Measurements from ENCODE around the gene MAP2K2.

Gene MAP2K2

GRCh38 chr19:4058693-4059452, 65.0 kb downstream of the MAP2K2 start:
- DNase-seq: no peak

DNA sequence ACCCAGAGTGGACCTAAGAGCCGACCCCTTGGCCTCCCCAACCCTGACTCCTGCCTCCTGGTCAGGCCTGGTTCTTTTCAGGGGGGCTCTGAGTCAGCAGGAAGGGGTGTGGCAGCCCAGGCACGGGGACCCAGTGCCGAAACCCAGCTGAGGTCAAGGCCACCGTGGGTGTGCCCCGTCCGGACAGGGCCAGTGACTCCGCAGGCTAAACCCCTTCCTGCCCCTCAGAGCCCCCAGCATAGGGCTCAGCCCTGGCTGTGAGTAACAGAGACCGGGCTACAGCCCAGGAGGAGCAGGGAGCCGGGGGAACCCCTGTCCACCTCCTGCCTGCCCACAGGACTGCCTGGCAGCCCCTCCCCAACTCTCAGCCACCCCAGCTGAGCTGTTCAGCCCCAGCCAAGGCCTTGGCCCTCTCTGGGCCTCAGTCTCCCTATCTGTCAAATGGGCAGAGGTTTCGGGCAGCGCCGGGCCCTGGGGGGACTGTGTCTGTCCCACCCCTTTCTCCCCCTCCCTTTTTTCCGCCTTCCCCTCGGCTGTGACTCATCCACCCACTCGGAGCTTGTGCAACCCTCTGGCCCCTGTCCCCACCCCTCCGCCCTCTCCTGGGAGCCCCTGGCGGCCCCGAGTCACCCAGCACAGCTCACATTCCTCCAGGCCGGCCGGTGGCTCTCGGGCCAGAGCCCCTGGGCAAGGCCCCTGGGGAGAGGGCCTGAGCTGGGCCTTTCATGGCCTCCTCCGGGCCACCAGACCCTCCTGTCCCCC, 65.8 kb downstream of the MAP2K2 start:
- DNase-seq: peak; percentile 66

- DNase-seq: no peak
Observed at GRCh38 chr19:4055209-4055552, 68.7 kb downstream of the MAP2K2 start.

GRCh38 chr19:4054441-4055208, 69.3 kb downstream of the MAP2K2 start:
- no peak for DNase-seq

DNA sequence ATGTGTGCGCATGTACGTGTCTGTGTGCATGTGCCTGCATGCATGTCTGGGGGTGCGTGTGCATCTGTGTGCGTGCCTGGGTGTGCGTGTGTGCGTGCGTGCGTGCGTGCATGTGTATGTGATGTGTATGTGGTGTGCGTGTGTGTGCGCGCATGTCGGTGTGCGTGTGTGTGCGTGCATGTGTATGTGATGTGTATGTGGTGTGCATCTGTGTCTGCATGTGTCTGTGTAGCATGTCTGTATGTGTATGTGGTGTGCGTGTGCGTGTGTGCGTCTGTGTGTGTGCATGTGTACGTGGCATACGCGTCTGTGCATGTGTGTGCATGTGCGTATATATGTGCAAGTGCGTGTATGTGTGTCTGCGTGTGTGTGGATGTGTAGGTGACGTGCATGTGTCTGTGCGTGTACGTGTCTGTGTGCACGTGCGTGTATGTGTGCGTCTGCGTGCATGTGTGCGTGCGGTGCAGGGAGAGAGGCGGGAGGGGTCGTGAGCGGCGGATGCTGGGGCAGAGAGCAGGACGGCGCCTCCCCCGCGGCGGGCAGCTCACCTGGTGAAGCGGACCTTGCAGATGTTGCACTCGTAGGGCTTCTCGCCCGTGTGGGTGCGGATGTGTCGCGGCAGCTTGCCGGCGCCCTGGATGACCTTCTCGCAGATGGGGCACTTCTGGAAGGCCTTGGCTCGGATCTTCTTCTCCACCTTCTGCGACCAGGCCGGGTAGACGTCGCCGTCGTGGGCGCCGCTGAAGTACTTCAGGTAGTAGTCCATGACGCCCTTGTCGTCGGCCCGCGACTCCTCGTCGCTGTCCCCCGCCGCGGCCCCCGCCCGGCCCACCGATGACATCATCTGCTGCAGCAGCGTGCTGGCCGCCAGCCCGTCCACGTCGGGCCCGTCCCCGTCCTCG, 70.2 kb downstream of the MAP2K2 start:
- DNase-seq: no peak

DNA sequence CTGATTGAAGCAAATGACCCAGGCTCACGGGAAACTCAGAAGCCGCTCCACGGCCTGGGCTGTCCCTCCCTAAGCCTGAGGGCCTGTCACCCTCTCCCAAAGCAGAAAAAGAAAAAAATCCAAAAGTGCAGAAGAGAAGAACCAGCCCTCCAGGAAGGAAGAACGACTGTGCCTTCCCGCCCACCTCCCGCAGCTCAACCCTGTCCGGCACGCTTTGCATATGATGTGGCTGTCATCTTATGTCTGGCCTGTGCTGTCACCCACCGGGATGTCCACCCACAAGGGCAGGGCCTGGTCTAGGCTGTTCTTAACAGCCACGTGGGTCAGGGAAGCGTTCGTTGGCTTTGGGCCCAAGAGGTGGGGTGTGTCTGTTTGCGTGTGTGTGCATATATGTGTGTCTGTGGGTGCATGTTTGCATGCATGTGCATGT, 70.9 kb downstream of the MAP2K2 start:
- no peak for DNase-seq

- no peak for DNase-seq
Observed at GRCh38 chr19:4052114-4052992, 71.6 kb downstream of the MAP2K2 start.

DNA sequence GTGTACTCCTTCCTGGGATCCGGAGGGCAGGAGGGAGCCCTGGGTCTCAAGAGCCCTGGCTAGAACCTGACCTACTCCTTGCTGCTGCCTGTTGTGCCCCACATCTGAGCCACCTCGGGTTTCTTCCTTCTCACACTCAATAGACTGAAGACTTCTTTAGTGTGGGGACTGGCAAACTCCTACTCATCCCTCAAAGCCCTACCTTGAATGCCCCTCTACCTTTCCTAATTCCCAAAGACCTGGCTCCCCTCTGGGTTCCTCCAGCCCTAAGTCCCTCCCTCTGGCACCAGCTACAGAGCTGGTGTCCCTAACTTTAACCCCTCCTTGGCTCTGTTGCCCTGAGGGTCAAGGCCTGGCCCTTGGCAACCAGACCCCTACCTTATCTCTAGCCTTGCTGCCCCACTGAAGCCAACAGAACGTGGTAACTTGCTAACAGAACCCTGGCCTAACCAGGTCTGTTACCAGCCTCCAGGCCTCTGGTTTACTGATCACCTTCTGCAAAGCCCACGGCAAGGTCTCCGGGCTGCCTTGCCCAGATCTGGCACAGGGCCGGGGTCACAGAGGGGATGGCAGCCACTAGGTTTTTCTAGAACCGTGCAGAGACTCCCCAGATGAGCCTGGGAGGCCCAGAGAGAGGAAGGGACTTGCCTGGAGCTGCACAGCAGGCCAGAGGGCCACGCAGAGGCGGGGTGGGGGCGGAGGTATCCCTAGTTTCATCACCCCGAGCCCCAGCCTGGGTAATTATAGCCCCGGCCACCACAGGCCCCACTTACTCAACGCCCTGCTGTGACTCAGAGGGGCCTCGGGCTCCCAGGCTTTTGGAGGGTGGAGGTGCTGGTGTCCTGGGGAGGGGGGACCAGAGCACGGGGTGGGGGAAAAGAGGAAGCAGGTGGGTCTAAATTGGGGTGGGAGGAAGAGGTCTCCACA, 72.5 kb downstream of the MAP2K2 start:
- DNase-seq: peak; percentile 46

- DNase-seq: no peak
Observed at GRCh38 chr19:4049432-4049831, 74.5 kb downstream of the MAP2K2 start.

DNA sequence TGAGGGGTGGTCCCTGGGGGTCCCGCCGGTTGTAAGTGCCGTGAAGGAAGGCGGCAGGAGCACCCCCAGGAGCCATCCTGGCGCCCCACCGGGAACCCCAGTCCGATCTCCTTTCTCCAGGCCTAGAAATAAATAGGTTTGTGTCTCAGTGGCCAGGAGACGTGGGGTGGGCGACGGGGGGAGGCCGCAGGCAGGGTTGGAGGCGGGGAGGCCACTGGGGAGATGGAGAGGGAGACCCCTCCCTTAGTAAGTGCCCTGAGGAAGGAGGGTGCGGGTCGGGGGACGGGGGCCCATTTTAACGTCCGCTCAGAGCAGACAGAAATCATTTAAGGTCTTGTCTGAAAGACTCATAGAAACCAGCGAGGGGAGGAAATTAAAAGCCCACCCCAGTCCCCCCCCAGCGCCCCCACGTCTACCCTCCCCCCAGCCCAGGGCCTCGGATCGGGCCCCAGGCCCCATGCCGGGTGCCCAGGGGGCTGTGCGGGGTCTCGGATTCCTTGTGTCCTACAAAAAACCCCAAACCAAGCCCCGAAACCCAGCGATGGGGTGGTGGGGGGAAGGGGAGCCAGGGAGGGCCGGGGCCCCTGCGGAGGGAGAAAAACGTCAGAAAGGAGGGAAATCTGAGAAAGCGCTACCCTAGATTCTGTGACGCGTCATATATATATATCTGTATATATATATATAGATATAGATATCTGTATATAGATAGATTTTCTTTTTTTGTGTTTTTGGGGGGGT, 76.8 kb downstream of the MAP2K2 start:
- DNase-seq: no peak

GRCh38 chr19:4046362-4046691, 77.6 kb downstream of the MAP2K2 start:
- DNase-seq: no peak

- DNase-seq: no peak
Observed at GRCh38 chr19:4045597-4046361, 78.1 kb downstream of the MAP2K2 start.

DNA sequence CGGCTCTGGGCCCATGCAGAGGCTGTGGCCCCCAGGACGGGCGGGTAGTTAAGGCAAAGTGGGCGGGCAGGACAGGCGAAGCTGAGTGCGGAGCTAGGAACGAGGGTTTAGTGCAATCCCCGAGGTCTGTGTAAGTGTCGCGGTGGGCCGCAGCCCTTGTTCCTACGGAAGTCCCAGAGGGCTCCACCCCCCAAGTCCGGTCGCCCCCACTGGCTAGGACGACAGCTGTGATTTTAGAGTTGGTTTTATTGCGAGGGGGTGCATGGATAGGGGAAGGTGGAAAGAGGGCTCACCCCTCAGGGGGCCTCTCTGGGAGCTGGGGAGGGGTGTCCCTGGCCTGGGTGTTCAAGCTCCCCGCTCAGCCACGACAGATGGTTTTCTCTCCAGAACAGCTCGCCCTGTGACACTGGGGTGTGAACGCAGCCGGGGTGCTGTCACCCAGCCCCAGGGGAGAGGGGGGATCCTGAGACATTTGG, 78.9 kb downstream of the MAP2K2 start:
- no peak for DNase-seq

- DNase-seq: no peak
Observed at GRCh38 chr19:4043966-4044715, 79.8 kb downstream of the MAP2K2 start.

GRCh38 chr19:4043401-4043800, 80.5 kb downstream of the MAP2K2 start:
- no peak for DNase-seq

- no peak for DNase-seq
Observed at GRCh38 chr19:4042731-4043082, 81.2 kb downstream of the MAP2K2 start.

- DNase-seq: no peak
Observed at GRCh38 chr19:4042064-4042730, 81.7 kb downstream of the MAP2K2 start.
